NCI-H1436 (cell line): ENCODE data around the gene UGT1A5.
"Not testable (repeated sequence)": the region's sequence is repeated elsewhere in the genome, so short reads cannot be mapped to it uniquely, and the experiment has no call there.

Experiments
- DNase-seq: peaks from one replicate; lab custom pipeline; 2025; lab: John Stamatoyannopoulos, UW

Gene UGT1A5

DNA sequence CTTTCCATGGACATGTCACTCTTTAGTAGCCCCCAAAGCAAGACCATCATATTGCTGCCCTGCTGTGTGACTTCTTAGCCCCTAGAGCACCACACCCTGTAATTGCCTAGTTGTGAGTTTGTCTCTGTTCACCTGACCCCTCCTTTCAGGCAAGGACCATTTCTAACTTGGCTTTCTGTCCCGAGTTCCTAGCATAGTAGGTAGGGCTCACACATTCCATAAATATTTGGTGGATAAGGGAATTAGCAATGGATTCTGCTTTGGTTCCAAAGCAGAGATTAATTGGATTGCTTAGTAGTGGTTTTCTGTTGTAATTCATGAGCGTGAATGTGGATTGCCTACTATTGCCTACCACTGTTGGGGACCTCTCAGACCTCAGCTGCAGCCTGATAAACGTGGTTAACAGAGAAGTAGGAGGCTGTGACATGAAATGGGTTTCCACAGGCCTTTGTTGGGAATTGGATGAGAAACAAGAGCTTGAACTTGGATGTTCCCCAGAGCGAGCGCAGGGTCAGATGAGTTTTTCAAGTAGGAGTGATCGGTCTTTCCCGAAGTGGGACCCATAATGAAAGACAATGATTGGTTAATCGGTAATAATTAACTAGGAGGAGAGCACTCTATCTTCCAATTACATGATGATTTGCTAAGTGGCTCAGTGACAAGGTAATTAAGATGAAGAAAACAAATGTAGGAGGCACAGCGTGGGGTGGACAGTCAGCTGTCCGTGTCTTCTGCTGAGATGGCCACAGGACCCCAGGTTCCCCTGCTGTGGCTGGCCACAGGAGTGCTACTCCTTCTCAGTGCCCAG lies 34.0 kb downstream of the UGT1A5 start:
- DNase-seq: no peak

DNA sequence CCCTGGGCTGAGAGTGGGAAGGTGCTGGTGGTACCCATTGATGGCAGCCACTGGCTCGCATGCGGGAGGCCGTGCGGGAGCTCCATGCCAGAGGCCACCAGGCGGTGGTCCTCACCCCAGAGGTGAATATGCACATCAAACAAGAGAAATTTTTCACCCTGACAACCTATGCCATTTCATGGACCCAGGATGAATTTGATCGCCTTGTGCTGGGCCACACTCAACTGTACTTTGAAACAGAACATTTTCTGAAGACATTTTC lies 34.5 kb downstream of the UGT1A5 start:
- no peak for DNase-seq

DNA sequence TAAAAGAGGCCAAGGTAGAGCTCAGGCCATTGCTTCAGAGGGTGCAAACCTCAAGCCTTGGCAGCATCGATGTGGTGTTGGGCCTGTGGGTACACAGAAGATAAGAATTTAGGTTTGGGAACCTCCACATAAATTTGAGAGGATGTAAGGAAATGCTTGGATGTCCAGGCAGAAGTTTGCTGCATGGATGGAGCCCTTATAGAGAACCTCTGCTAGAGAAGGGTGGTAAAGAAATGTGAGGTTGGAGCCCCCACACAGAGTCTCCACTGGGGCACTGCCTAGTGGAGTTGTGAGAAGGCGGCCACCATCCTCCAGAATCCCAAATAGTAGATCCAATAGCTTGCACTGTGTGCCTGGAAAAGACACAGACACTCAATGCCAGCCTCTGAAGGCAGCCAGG lies 38.0 kb downstream of the UGT1A5 start:
- not testable (repeated sequence) for DNase-seq

DNA sequence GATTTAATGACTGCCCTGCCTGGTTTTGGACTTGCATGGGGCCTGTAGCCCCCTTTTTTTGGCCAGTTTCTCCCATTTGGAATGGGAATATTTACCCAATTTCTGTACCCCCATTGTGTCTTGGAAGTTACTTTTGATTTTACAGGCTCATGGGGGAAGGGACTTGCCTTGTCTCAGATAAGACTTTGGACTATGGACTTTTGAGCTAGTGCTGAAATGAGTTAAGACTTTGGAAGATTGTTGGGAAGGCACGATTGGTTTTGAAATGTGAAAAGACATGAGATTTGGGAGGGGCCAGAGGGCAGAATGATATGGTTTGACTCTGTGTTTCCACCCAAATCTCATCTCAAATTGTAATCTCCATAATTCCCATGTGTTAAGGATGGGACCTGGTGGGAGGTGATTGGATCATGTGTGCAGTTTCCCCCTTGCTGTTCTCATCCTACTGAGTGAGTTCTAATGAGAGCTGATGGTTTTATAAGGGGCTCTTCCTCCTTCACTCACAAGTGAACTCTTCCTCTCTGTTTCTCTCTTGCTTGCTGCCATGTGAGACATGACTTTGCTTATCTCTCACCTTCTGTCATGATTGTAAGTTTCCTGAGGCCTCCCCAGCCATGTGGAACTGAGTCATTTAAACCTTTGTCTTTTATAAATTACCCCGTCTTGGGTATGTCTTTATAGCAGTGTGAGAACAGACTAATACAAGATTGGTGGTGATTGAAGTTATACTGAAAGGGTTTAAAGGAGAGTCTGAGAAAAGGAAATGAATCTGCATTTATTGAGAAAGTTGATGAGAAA lies 38.7 kb downstream of the UGT1A5 start:
- not testable (repeated sequence) for DNase-seq

DNA sequence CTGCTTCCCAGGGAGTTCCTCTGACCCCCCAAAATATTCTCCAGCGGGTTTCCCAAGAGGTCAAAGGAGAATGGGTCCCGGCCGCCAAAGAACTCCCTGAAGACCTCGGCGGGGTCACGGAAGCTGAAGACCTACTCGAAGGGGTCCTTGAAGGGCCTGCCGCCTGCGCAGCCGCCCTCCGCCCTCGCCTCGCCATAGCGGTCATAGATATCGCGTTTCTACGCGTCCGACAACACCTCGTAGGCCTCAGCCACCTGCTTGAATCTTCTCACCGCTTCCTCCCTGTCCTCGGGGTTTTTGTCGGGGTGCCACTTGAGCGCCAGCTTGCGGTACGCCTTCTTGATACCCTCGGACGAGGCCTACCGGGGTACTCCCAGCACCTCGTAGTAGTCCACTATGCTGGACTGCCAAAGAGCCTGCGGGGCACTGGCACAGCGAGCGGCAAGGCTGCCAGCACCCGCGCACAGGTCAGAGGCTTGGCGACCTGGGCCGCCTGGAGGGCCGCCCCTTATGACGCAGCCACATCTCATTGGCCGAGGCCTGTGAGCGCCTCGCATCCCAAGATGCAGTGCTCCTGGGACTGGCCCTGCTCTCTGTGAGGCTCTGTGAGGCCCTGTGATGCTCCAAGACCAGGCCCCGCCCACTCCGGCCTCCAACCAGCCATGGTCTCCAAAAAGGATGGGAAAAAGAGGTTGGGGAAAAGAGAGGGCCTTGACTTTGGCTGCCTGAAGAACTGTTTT lies 42.3 kb downstream of the UGT1A5 start:
- no peak for DNase-seq

DNA sequence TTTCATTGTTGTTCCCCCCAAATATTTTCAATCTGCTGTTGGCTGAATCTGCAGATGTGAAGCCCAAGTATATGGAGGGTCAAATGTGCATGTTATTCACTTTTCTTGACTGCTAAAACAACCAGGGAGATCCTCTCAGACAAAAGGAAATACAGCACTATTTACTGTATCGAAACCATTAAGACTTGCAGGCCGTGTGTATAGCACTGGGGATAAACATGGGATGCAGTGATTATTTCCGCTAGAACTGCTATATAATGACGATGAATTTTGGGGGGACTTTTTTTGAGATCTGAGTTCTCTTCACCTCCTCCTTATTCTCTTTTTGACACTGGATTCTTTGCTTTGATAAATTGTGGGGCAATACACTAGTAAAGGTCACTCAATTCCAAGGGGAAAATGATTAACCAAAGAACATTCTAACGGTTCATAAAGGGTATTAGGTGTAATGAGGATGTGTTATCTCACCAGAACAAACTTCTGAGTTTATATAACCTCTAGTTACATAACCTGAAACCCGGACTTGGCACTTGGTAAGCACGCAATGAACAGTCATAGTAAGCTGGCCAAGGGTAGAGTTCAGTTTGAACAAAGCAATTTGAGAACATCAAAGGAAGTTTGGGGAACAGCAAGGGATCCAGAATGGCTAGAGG lies 43.8 kb downstream of the UGT1A5 start:
- DNase-seq: no peak

DNA sequence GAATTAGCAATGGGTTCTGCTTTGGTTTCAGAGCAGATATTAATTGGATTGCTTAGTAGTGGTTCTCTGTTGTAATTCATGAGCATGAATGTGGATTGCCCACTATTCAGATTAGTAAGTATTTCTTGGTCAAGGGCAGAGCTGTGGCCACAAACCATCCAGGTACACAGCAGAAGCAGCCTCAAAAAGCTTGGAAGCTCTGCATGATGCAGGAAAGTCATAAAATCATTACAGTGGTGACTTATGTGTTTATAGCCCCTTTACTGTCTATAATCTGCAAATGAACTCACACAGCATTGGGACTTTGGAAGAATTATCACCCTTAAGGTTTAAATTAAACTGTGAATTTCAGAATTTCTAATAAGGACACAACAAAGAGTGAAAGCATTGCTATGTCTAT lies 45.4 kb downstream of the UGT1A5 start:
- no peak for DNase-seq

DNA sequence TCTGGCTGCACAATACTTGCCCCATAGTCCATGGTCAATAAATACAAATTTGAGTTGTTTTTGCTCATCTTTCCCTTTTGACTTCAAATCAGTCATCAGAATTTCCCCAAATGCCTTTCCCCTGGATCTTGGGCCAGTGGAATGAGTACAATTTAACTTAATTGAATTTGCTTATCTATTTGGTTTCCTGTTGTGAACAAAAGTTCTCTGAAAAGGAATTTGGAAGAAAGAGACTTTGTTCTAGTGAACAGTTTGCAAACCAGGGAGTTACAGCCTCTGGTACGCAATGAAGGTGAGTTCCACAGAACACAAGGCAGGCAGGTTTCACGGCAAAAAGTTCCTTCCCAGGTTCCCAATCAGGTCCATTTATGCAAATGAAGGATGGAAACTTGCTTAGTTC lies 46.1 kb downstream of the UGT1A5 start:
- DNase-seq: no peak

DNA sequence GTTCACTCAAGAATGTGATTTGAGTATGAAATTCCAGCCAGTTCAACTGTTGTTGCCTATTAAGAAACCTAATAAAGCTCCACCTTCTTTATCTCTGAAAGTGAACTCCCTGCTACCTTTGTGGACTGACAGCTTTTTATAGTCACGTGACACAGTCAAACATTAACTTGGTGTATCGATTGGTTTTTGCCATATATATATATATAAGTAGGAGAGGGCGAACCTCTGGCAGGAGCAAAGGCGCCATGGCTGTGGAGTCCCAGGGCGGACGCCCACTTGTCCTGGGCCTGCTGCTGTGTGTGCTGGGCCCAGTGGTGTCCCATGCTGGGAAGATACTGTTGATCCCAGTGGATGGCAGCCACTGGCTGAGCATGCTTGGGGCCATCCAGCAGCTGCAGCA lies 47.3 kb downstream of the UGT1A5 start, which contains the start of gene UGT1A1:
UGT1A1 (plus strand) TSS at position 228 of the 400 bp plus-strand sequence; CDS start at position 246, 18 bp downstream.
- DNase-seq: no peak

DNA sequence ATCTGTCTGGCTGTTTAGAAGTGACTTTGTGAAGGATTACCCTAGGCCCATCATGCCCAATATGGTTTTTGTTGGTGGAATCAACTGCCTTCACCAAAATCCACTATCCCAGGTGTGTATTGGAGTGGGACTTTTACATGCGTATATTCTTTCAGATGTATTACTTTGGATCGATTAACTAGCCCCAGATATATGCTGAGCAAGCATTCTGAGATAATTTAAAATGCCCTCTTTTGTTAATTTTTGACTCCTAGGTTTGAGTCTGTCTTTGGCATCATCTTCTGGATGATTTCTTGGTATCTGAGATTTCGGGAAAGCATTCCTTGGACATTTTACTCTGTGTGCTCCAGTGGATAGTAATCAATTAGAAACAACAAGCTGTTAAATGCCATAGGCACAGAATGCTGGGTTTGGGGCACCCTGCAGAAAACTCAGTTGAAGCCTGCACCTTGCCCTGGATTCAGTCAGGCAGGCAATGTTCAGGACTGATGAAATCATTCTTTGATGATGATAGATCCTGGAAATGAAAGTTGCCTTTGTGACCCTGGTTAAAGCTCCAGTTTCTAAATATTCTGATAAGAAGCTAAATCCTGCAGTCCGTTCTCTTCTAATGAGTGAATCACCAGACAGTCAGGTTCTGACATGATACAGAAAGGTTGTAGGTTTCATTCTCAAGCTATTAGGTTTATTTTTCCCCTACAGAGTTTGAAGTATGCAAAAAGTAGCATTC lies 48.5 kb downstream of the UGT1A5 start:
- no peak for DNase-seq

DNA sequence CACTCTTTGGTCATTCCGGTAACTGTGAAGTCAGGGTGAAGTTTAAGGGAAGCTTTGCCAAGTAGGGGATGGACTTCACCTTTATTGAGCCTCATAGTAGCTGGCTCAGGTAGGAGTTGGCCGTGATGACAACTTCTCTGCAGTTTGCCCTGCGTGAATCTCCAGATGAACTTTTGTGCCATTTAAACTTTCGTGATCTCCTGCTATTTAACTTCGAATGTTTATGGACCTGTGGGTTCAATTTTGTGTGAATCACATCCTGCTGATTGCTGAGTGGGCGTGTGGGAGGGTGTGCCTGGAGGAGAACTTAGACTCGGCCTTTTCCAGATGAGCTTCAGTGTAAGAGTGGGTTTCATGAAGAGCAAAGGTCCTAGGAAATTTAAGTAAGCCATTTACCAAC lies 51.6 kb downstream of the UGT1A5 start:
- no peak for DNase-seq

DNA sequence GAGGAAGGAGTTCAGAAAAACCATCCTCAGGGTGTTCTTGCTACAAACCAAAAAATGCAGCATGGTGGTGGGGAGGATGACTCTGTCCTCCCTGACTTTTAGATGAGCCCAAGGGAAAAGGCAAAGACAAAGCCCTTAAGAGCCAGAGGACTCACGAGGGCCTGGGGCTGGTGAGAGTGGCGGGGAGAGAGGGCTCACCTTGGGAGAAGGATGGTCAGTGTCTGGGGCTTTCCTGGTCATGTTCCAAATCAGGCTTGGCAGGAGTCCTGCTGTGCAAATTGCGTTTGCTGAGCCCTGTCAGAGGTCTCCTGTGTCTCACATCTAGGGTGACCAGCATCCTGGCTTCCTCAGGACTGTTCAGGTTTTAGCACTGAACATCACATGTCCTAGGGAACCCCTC lies 52.1 kb downstream of the UGT1A5 start:
- DNase-seq: no peak

DNA sequence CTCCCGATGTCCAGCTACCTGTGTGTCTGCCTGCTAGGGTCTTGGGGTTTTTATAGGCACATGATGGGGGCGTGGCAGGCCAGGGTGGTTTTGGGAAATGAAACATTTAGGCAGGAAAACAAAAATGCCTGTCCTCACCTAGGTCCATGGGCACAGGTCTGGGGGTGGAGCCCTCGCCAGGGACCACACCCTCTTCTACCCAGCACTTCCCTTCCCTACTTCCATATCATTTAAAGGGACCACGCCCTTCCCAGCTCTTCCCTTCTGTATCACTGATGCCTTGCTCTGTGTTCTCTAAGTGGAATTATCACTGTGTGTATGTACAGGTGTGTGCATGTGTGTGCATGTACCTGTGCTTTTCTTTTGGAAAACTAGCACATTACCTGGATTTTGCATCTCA lies 53.7 kb downstream of the UGT1A5 start:
- DNase-seq: no peak

DNA sequence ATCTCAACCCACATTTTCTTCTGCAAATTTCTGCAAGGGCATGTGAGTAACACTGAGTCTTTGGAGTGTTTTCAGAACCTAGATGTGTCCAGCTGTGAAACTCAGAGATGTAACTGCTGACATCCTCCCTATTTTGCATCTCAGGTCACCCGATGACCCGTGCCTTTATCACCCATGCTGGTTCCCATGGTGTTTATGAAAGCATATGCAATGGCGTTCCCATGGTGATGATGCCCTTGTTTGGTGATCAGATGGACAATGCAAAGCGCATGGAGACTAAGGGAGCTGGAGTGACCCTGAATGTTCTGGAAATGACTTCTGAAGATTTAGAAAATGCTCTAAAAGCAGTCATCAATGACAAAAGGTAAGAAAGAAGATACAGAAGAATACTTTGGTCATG lies 55.4 kb downstream of the UGT1A5 start:
- DNase-seq: no peak

DNA sequence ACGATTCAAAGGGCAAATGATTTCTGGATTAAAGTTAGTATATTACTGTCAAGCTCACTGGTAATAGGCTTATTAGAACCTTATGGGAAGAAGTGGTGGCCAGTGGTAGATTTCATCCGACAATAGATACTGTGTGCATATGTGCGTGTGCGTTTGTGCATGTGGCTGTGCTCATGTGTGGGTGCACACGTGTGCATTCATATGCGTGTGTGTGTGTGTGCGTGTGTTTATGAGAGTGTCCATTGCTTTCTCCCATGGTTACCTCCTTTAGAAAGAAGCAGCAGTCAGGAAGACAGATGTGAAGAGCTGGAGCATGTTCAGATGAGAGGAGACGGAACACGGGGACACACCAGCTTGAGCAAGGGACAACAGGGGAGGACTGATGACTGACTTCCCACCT lies 56.6 kb downstream of the UGT1A5 start:
- no peak for DNase-seq

DNA sequence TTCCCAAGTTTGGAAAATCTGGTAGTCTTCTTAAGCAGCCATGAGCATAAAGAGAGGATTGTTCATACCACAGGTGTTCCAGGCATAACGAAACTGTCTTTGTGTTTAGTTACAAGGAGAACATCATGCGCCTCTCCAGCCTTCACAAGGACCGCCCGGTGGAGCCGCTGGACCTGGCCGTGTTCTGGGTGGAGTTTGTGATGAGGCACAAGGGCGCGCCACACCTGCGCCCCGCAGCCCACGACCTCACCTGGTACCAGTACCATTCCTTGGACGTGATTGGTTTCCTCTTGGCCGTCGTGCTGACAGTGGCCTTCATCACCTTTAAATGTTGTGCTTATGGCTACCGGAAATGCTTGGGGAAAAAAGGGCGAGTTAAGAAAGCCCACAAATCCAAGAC lies 59.4 kb downstream of the UGT1A5 start:
- DNase-seq: no peak

DNA sequence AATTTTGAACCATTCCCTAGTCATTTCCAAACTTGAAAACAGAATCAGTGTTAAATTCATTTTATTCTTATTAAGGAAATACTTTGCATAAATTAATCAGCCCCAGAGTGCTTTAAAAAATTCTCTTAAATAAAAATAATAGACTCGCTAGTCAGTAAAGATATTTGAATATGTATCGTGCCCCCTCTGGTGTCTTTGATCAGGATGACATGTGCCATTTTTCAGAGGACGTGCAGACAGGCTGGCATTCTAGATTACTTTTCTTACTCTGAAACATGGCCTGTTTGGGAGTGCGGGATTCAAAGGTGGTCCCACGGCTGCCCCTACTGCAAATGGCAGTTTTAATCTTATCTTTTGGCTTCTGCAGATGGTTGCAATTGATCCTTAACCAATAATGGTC lies 59.9 kb downstream of the UGT1A5 start:
- DNase-seq: no peak

DNA sequence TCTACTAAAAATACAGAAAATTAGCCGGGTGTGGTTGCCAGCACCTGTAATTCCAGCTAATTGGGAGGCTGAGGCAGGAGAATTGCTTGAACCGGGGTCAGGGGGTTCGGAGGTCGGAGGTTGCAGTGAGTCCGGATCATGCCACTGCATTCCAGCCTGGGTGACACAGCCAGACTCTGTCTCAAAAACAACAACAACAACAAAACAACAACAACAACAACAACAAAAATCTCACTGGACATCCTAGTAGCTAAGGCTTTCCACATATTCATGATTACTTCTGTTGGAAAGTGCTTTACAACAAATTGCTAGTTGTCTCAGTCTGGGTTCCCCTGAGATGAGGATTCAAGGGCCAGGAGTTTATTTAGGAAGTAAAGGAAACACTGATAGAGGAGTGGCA lies 61.1 kb downstream of the UGT1A5 start:
- DNase-seq: no peak

DNA sequence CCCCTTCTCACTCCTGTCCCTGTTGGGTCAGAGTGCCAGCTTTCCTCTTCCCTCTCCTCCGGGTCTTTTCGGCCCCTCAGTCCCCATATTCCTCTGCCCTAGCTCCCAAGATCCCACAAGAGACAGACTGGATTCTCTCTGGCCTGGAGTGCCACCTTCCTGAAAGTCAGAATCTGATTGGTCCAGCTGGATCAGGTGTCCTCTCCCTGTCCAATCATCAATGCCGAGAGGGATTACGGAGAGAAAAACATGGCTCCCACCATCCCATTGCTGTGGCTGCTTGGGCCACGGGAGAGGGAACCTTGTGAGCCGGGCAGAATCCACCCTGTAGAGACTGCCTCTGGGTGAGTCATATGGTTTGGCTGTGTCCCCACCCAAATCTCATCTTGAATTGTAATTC lies 62.7 kb downstream of the UGT1A5 start:
- no peak for DNase-seq

DNA sequence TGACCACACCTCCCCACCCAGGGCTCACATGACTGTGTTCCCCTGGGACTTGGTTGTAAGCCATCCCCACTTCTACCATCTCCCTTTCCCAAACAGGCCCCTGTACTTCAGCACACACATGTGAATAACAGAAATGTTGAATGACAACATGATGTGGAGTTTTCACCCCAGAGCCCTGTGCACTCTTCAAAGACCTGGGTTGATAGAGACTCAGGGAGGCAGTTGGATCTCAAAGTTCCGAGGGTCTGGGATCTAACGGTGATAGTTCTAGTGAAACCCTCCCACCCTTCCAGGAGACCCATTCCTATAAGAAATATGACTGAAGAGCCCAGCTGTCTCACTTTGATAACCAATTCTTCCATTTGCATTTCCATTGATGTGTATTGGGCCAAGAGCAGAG lies 65.3 kb downstream of the UGT1A5 start, which contains the start of gene MROH2A:
MROH2A (plus strand) TSS at position 301 of the 400 bp plus-strand sequence. CDS start 1,029 bp downstream, outside the sequence.
- DNase-seq: no peak

DNA sequence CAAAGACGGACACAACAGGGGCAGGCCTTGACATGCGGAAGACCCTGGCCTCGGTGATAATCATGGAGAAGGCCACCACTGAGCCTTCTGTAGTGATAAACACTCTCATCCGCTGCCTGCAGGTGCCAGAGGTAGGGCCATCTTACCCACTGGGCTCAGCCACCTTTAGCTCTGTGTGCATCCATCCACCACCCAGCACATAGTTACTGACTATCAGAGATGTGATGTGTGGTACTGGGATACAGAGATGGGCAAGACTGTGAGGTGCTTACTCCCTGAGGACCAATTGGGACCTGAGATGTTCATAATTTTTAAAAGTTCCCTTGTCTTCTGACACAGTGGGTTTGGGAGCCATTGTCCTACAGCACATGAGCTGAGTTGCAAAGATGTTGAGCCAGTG lies 67.0 kb downstream of the UGT1A5 start:
- DNase-seq: no peak

DNA sequence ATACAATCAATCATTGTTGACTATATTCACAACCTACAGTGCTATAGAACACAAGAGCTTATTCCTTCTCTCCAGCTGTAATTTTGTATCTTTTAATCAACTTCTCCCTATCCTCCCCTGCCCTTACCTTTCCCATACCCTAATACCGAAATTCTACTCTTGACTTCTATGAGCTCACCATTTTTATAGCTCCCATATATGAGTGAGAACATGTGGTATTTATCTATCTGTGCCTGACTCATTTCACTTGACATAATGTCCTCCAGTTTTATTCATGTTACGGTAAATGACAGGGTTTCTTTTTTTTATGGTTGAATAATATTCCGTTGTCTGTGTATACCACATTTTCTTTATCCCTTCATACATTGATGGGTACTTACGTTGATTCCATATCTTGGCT lies 68.1 kb downstream of the UGT1A5 start:
- no peak for DNase-seq
